Measurements from ENCODE around the gene MYL12A. TPM values are rescaled to one million over a fixed set of nuclear protein-coding genes. Genes with fewer than 3 reads are reported as not detected.

The MYL12A gene
- total and polyA plus RNA-seq, 2 of the 13 experiments (the other 11 are each of a cell fraction or from before 2014, with no cell fraction given) = 261 to 277 TPM

DNA sequence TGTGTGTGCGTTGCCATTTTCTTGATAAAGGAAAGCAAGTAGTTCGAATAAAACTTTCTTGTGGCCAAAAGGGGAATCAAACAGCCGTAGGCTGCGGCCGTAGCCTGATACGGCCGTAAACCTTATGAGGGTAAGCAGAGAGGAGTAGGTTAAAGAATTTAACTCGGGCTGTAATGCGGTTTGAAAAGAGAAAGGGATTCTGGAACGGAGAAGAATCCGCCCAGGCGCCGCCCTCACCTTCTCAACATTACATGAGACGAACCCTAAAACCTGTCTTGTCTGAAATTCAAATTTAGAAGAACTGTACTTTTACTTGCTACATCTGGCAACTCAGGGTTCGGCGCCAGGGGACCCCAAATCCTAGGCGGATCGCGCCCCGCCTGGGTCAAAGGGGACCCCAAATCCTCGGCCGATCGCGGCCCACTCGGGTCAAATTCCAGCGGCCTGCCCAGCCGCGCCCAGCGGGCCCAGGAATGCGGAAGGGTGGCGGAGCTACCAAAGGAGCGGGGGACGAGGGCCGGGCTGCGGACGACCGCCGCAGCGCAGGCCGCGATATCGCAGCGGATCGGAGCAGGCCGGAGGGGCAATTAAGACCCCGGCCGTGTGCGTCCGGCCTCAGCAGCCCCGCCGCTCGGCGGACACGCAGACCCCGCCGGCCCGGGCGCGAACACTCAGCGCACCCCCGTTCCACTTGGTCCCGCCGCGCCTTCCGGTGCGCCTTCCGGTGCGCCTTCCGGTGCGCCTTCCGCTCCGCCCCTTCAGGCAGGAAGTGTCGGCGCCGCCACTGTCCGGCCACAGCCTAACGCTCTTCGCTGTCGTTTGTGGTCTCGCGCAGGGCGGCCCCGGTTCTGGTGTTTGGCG, 14.0 kb downstream of the MYL12A start, which contains the start of gene MYL12B (continued):
- TF ChIP-seq, protein P1, sequence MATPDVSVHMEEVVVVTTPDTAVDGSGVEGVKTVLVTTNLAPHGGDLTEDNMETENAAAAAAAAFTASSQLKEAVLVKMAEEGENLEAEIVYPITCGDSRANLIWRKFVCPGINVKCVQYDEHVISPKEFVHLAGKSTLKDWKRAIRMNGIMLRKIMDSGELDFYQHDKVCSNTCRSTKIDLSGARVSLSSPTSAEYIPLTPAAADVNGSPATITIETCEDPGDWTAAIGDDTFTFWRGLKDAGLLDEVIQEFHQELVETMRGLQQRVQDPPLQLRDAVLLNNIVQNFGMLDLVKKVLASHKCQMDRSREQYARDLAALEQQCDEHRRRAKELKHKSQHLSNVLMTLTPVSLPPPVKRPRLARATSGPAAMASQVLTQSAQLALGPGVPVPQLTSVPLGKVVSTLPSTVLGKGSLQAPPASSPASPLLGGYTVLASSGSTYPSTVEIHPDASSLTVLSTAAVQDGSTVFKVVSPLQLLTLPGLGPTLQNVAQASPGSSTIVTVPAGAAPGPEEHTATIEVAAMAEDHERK (CRISPR knock-in tag; IDR thresholded peaks at IDR 0.05; ENCODE audit: low read depth) = 0 out of 2 replicates have a peak, but pooled peaks have one; percentile 16
- TF ChIP-seq, protein P2, sequence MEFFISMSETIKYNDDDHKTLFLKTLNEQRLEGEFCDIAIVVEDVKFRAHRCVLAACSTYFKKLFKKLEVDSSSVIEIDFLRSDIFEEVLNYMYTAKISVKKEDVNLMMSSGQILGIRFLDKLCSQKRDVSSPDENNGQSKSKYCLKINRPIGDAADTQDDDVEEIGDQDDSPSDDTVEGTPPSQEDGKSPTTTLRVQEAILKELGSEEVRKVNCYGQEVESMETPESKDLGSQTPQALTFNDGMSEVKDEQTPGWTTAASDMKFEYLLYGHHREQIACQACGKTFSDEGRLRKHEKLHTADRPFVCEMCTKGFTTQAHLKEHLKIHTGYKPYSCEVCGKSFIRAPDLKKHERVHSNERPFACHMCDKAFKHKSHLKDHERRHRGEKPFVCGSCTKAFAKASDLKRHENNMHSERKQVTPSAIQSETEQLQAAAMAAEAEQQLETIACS (CRISPR knock-in tag; IDR thresholded peaks at IDR 0.05) = peak; percentile 38; the same call in 1 of the 2 replicates
- TF ChIP-seq, protein P3, sequence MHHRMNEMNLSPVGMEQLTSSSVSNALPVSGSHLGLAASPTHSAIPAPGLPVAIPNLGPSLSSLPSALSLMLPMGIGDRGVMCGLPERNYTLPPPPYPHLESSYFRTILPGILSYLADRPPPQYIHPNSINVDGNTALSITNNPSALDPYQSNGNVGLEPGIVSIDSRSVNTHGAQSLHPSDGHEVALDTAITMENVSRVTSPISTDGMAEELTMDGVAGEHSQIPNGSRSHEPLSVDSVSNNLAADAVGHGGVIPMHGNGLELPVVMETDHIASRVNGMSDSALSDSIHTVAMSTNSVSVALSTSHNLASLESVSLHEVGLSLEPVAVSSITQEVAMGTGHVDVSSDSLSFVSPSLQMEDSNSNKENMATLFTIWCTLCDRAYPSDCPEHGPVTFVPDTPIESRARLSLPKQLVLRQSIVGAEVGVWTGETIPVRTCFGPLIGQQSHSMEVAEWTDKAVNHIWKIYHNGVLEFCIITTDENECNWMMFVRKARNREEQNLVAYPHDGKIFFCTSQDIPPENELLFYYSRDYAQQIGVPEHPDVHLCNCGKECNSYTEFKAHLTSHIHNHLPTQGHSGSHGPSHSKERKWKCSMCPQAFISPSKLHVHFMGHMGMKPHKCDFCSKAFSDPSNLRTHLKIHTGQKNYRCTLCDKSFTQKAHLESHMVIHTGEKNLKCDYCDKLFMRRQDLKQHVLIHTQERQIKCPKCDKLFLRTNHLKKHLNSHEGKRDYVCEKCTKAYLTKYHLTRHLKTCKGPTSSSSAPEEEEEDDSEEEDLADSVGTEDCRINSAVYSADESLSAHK (CRISPR knock-in tag; IDR thresholded peaks at IDR 0.05; ENCODE audit: borderline replicate concordance) = no peak
- peak; percentile 77; the same call in 1 of the 2 replicates for TF ChIP-seq ZNF891 (CRISPR knock-in tag; IDR thresholded peaks at IDR 0.05)
- TF ChIP-seq, protein P4, sequence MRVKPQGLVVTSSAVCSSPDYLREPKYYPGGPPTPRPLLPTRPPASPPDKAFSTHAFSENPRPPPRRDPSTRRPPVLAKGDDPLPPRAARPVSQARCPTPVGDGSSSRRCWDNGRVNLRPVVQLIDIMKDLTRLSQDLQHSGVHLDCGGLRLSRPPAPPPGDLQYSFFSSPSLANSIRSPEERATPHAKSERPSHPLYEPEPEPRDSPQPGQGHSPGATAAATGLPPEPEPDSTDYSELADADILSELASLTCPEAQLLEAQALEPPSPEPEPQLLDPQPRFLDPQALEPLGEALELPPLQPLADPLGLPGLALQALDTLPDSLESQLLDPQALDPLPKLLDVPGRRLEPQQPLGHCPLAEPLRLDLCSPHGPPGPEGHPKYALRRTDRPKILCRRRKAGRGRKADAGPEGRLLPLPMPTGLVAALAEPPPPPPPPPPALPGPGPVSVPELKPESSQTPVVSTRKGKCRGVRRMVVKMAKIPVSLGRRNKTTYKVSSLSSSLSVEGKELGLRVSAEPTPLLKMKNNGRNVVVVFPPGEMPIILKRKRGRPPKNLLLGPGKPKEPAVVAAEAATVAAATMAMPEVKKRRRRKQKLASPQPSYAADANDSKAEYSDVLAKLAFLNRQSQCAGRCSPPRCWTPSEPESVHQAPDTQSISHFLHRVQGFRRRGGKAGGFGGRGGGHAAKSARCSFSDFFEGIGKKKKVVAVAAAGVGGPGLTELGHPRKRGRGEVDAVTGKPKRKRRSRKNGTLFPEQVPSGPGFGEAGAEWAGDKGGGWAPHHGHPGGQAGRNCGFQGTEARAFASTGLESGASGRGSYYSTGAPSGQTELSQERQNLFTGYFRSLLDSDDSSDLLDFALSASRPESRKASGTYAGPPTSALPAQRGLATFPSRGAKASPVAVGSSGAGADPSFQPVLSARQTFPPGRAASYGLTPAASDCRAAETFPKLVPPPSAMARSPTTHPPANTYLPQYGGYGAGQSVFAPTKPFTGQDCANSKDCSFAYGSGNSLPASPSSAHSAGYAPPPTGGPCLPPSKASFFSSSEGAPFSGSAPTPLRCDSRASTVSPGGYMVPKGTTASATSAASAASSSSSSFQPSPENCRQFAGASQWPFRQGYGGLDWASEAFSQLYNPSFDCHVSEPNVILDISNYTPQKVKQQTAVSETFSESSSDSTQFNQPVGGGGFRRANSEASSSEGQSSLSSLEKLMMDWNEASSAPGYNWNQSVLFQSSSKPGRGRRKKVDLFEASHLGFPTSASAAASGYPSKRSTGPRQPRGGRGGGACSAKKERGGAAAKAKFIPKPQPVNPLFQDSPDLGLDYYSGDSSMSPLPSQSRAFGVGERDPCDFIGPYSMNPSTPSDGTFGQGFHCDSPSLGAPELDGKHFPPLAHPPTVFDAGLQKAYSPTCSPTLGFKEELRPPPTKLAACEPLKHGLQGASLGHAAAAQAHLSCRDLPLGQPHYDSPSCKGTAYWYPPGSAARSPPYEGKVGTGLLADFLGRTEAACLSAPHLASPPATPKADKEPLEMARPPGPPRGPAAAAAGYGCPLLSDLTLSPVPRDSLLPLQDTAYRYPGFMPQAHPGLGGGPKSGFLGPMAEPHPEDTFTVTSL (CRISPR knock-in tag; IDR thresholded peaks at IDR 0.05; ENCODE audit: borderline replicate concordance) = no peak
- TF ChIP-seq ZZZ3 (CRISPR knock-in tag; IDR thresholded peaks at IDR 0.05; ENCODE audit: borderline replicate concordance) = peak; percentile 25; the same call in 1 of the 2 replicates
- TF ChIP-seq KLF6 (CRISPR knock-in tag; IDR thresholded peaks at IDR 0.05) = peak; percentile 77
- TF ChIP-seq, protein P5, sequence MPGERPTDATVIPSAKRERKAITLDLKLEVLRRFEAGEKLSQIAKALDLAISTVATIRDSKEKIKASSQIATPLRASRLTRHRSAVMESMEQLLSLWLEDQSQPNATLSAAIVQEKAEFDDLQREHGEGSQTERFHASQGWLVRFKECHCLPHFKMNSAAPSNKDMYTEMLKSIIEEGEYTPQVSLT (CRISPR knock-in tag; IDR thresholded peaks at IDR 0.05; ENCODE audit: borderline replicate concordance, low read depth) = no peak
- TF ChIP-seq WIZ (CRISPR knock-in tag; IDR thresholded peaks at IDR 0.05) = no peak
- no peak; the same call in 1 of the 2 replicates for TF ChIP-seq ZNF709 (CRISPR knock-in tag; IDR thresholded peaks at IDR 0.05)
- TF ChIP-seq, protein P6, sequence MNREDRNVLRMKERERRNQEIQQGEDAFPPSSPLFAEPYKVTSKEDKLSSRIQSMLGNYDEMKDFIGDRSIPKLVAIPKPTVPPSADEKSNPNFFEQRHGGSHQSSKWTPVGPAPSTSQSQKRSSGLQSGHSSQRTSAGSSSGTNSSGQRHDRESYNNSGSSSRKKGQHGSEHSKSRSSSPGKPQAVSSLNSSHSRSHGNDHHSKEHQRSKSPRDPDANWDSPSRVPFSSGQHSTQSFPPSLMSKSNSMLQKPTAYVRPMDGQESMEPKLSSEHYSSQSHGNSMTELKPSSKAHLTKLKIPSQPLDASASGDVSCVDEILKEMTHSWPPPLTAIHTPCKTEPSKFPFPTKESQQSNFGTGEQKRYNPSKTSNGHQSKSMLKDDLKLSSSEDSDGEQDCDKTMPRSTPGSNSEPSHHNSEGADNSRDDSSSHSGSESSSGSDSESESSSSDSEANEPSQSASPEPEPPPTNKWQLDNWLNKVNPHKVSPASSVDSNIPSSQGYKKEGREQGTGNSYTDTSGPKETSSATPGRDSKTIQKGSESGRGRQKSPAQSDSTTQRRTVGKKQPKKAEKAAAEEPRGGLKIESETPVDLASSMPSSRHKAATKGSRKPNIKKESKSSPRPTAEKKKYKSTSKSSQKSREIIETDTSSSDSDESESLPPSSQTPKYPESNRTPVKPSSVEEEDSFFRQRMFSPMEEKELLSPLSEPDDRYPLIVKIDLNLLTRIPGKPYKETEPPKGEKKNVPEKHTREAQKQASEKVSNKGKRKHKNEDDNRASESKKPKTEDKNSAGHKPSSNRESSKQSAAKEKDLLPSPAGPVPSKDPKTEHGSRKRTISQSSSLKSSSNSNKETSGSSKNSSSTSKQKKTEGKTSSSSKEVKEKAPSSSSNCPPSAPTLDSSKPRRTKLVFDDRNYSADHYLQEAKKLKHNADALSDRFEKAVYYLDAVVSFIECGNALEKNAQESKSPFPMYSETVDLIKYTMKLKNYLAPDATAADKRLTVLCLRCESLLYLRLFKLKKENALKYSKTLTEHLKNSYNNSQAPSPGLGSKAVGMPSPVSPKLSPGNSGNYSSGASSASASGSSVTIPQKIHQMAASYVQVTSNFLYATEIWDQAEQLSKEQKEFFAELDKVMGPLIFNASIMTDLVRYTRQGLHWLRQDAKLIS (CRISPR knock-in tag; IDR thresholded peaks at IDR 0.05) = peak; percentile 68; the same call in 1 of the 2 replicates
